Ovary (tissue), 9 donors: ENCODE measurements around the gene SMLR1. TPM values are rescaled to one million over a fixed set of nuclear protein-coding genes. Genes with fewer than 3 reads are reported as not detected.

ENCODE experiments used
- DNase-seq, 5 donors: peaks; one replicate each; pipeline ENCODE4 v3.0.0-alpha.2; 2019 to 2020
- H3K27ac ChIP-seq, 2 donors: fragments of 200-600 bp; one replicate each; pipeline versions ENCODE4 v1.5.1 to v1.8.0; 2019 to 2022
- H3K27me3 ChIP-seq: fragments of 200-600 bp; one replicate; pipeline ENCODE4 v1.8.0; 2022
- H3K36me3 ChIP-seq: fragments of 200-600 bp; sonication (generic); one replicate; pipeline ENCODE4 v1.5.1; 2019
- H3K4me1 ChIP-seq: one replicate; pipeline ENCODE4 v1.8.1; 2013; ENCODE audit warnings: mild to moderate bottlenecking, moderate library complexity; ENCODE audit not compliant: insufficient read depth
- H3K4me3 ChIP-seq: fragments of 200-600 bp; sonication (generic); one replicate; pipeline ENCODE4 v1.5.1; 2017
- H3K9me3 ChIP-seq, 2 donors: fragments of 200-600 bp in 1 of 2; sonication (generic) in 1 of 2; one replicate each; pipeline versions ENCODE4 v1.5.1 to v1.8.1; 2013 to 2019; ENCODE audit warnings: mild to moderate bottlenecking in 1 of 2, moderate library complexity in 1 of 2
- EP300 ChIP-seq: sonication (generic); formaldehyde crosslinking; IDR thresholded peaks from one replicate; pipeline ENCODE4 v1.6.1; 2017; ENCODE audit warnings: antibody characterized with exemption
- POLR2A ChIP-seq: fragments of 450-650 bp; IDR thresholded peaks from one replicate; pipeline ENCODE4 v1.6.1; 2017; ENCODE audit warnings: antibody characterized with exemption, mild to moderate bottlenecking, moderate library complexity
- WGBS, 3 donors: extraction: QIAGEN DNeasy Blood & Tissue Kit in 1 of 3; methylation state at CpG; one replicate each; pipeline versions ENCODE4 v1.1.5 to v1.1.7; 2013 to 2017; 5-methylcytosine and 5-hydroxymethylcytosine counted together
- intact Hi-C, 4 donors: fragments of 100-400 bp; cut with DNase I; formaldehyde crosslinking; loops; one replicate each; pipeline versions ENCODE4 v1.11.0 to v1.15.1; 2022 to 2023
- polyA plus RNA-seq, 2 donors: library from polyadenylated mRNA; stranded (reverse); fragments of 200-250 nt in 1 of 2; fragments of 350-450 nt in 1 of 2; fragmentation: Illumina TruSeq in 1 of 2; extraction: RNeasy Lipid Tissue Mini Kit (QIAGEN cat#74804) in 1 of 2; gene quantifications; one replicate each; pipeline ENCODE4 v1.2.3, GENCODE V29; 2013 to 2014
- total RNA-seq, 7 donors: library from RNA; depleted of rRNA in 2 of 7; stranded (reverse); fragments of >200 nt in 2 of 7; fragmentation: NEBNext Ultra II Directional in 3 of 7; extraction: Animal tissue kit (Norgen Biotek cat#: 25700) in 3 of 7; gene quantifications; one replicate each; pipeline versions ENCODE4 v1.1.0 to v1.2.4, GENCODE V29; 2016 to 2023
- TF ChIP-seq, protein P1 (sequence below), 3 donors: fragments of 450-650 bp in 2 of 3; fragments of 200-600 bp in 1 of 3; IDR thresholded peaks; one replicate each; pipeline versions ENCODE4 v1.5.1 to v1.8.0; 2016 to 2022; ENCODE audit warnings: antibody characterized with exemption in 3 of 3, mild to moderate bottlenecking in 1 of 3
- donor health status: DM: no; HTN: no; CAD: no; lungs with moderate emphysema.
- donor health status: DM: no; HTN: no; CAD: no.
- donor health status: Bipolar disorder and iron deficiency.
- donor health status: DM: yes; HTN: yes; CAD: no.
- donor health status: DM: no; HTN: no; CAD: no.
- donor health status: DM: yes; HTN: yes; CAD: no.

The SMLR1 gene
- total and polyA plus RNA-seq, 9 donors = 0.08 to 0.40 (median 0.16) TPM; not detected in 5

DNA sequence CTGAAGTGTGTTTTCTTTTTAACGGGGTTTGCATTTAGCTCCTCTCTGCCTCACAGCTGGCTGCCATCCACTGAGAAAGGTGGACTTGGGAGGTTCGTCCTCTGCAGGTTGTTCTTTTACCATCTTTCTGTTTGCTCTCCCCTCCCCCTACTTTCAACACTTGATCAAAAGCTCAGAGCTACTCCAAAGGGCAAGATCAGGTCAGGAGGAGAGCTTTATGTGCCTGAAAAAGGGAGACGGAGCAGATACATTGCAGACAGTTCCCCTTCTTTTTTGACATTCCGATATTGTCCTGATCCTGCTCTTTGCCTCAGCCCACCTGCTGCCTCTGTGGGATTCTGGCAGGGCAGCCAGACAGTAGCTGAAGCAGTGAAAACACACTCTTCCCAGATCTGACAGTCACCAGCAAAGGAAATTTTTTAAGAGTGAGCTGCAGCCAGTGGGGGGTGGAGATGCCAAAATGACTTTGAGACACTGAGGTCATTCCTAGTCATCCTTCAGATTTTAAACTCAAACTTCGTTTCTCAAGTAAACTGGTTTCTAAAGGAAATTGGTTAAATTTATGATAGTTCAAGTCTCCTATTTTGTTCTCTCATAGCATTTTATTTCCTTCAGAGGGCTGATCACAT lies 26.5 kb downstream of the SMLR1 start:
- intact Hi-C loops = no loop called here
- Histone ChIP-seq H3K27me3 (peaks cover 3% of the 10 kb centered on the region), H3K4me3 (no peak overlapping the region), H3K4me1 (no peaks in the 10 kb centered on the region), H3K36me3 (no peaks in the 10 kb centered on the region), H3K27ac (no peak overlapping the region), H3K9me3 (no peaks in the 10 kb centered on the region)
- 42 to 54% (median 51%) methylated on average over 5 of the region's 5 CpGs for WGBS, 3 donors
- DNase-seq = no peak
- no peak for TF ChIP-seq EP300
- TF ChIP-seq POLR2A = no peak
- TF ChIP-seq, protein P1, sequence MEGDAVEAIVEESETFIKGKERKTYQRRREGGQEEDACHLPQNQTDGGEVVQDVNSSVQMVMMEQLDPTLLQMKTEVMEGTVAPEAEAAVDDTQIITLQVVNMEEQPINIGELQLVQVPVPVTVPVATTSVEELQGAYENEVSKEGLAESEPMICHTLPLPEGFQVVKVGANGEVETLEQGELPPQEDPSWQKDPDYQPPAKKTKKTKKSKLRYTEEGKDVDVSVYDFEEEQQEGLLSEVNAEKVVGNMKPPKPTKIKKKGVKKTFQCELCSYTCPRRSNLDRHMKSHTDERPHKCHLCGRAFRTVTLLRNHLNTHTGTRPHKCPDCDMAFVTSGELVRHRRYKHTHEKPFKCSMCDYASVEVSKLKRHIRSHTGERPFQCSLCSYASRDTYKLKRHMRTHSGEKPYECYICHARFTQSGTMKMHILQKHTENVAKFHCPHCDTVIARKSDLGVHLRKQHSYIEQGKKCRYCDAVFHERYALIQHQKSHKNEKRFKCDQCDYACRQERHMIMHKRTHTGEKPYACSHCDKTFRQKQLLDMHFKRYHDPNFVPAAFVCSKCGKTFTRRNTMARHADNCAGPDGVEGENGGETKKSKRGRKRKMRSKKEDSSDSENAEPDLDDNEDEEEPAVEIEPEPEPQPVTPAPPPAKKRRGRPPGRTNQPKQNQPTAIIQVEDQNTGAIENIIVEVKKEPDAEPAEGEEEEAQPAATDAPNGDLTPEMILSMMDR (IDR thresholded peaks at IDR 0.05) = no peak

DNA sequence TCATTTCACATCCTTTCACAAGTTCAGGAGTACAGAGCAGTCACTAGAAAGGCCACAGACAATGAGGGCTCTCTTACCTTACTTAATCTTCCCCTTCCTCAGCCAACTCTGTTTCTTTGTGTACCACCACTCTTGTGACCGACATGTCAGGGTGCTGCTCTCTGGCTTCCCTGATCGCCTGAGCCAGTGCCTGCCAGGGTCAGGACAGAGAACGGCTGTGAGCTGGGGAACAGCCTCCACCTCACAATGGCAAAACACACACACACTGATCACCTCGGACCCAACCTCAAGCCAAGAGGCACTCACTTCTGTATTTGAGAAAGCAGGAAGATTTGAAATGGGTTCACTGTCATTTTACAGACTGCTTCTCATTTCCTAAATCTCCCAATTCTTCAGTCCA lies 30.8 kb downstream of the SMLR1 start:
- TF ChIP-seq, protein P1 (IDR thresholded peaks at IDR 0.05) = no peak
- TF ChIP-seq EP300 (no peak), POLR2A (no peak)
- Histone ChIP-seq H3K4me3 (no peak overlapping the region), H3K4me1 (no peaks in the 10 kb centered on the region), H3K27me3 (peaks cover 3% of the 10 kb centered on the region), H3K9me3 (no peaks in the 10 kb centered on the region), H3K36me3 (no peaks in the 10 kb centered on the region), H3K27ac (no peak overlapping the region)
- intact Hi-C loops = no loop called here
- DNase-seq = no peak
- WGBS, 3 donors = 83 to 91% (median 88%) methylated on average over 4 of the region's 4 CpGs

DNA sequence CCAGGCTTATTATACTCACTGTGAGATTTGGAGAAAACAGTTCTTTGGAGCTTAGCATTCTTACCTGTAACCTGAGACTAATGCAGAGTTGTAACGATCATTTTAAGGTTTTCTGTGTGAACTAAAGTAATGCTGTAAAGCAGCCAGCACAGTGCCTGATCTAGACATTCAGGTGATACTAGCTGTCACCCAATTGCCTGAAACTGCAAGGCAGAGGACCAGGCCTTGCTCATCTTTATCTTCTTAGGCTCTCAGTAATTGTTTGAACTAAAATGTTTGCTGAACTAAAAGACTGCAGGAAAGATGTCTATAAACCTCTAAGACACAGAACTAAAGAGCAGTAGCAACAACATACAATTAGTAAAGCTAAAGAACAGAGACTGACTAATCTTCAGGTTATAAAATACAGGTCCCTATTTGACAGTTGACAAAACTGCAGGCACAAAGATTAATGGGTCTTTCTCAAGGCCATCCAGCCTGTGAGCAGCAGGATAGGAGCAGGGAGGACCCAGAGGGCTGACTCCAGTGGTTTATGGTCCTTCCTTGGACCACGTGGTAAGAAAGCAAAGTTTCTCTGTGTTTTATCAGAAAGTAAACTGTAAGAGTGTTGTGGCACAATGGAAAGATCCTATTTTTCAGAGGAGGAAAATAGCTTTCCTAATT lies 31.4 kb downstream of the SMLR1 start:
- WGBS, 3 donors = 34 to 48% (median 39%) methylated on average over 2 of the region's 2 CpGs
- intact Hi-C loops = no loop called here
- no peaks in the 10 kb centered on the region for H3K4me1 ChIP-seq
- DNase-seq = no peak
- peaks cover 3% of the 10 kb centered on the region for H3K27me3 ChIP-seq
- TF ChIP-seq POLR2A = no peak
- TF ChIP-seq EP300 = no peak
- TF ChIP-seq, protein P1 (IDR thresholded peaks at IDR 0.05) = no peak
- no peak overlapping the region for H3K27ac ChIP-seq
- no peak overlapping the region for H3K4me3 ChIP-seq
- no peaks in the 10 kb centered on the region for H3K9me3 ChIP-seq
- H3K36me3 ChIP-seq = no peaks in the 10 kb centered on the region

DNA sequence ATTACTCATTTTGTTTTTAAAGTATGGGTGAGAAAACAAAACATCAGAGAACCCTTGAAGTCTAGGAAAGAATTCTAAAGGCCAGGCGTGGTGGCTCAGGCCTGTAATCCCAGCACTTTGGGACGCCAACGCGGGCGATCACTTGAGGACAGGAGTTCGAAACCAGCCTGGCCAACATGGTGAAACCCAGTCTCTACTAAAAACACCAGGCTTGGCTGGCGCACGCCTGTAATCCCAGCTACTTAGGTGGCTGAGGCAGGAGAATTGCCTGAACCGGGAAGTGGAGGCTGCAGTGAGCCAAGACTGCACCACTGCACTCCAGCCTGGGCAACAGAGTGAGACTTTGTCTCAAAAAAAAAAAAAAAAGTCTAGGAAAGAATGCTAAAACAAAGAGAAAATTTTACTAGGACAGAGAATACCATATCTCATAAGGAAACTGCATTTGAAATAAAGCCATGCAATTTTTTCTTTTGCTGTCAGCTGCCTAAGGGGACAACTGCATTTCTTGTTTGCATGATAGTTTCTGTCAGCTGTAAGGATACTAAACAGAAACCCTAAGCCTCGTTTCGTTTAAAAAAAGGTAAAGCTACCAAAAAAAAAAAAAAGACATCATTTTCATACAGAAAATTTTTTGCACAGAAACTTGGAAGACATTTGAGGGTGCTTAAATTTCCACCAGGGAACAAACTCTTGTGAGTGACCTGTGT lies 32.1 kb downstream of the SMLR1 start:
- DNase-seq = no peak
- no peak for TF ChIP-seq EP300
- TF ChIP-seq, protein P1 (IDR thresholded peaks at IDR 0.05) = no peak
- no peak for TF ChIP-seq POLR2A
- no peaks in the 10 kb centered on the region for H3K9me3 ChIP-seq
- H3K36me3 ChIP-seq = no peaks in the 10 kb centered on the region
- H3K27me3 ChIP-seq = peaks cover 3% of the 10 kb centered on the region
- no peak overlapping the region for H3K27ac ChIP-seq
- WGBS, 3 donors = 89 to 92% (median 90%) methylated on average over 11 of the region's 11 CpGs
- H3K4me1 ChIP-seq = no peaks in the 10 kb centered on the region
- no peak overlapping the region for H3K4me3 ChIP-seq
- intact Hi-C loops = no loop called here
